Measurements from ENCODE around the gene FOSL2. TPM values are rescaled to one million over a fixed set of nuclear protein-coding genes. Genes with fewer than 3 reads are reported as not detected.

Gene FOSL2
- 50.9 and 55.2 TPM in 2 replicates for total RNA-seq (2014; rRNA removed; shearing (Covaris generic))
- 15.6 and 17.1 TPM in 2 replicates for polyA plus RNA-seq (2014; cell fraction: nucleus; rRNA removed)

- DNase-seq (ENCODE audit: extremely low read depth, low read depth) = peak; percentile 100
These were observed at the start of gene FOSL2 for GRCh38 chr2:28392297-28393113. TSS of gene FOSL2 (plus strand) at chr2:28392858. CDS start at chr2:28393721, 863 bp downstream.

- no peak for DNase-seq (ENCODE audit: extremely low read depth, low read depth)
These were observed 49.3 kb upstream of the FOSL2 start for GRCh38 chr2:28343184-28343942.

GRCh38 chr2:28343971-28344715 lies 48.5 kb upstream of the FOSL2 start:
- DNase-seq (ENCODE audit: extremely low read depth, low read depth) = no peak

GRCh38 chr2:28344756-28345373 lies 47.8 kb upstream of the FOSL2 start:
- DNase-seq (ENCODE audit: extremely low read depth, low read depth) = no peak

- no peak for DNase-seq (ENCODE audit: extremely low read depth, low read depth)
These were observed 47.0 kb upstream of the FOSL2 start for GRCh38 chr2:28345619-28346018.

- DNase-seq (ENCODE audit: extremely low read depth, low read depth) = no peak
These were observed 46.1 kb upstream of the FOSL2 start for GRCh38 chr2:28346587-28346986.

GRCh38 chr2:28347193-28347592 lies 45.5 kb upstream of the FOSL2 start:
- DNase-seq (ENCODE audit: extremely low read depth, low read depth) = no peak

GRCh38 chr2:28347596-28347995 lies 45.1 kb upstream of the FOSL2 start:
- no peak for DNase-seq (ENCODE audit: extremely low read depth, low read depth)

GRCh38 chr2:28348149-28348567 lies 44.5 kb upstream of the FOSL2 start:
- no peak for DNase-seq (ENCODE audit: extremely low read depth, low read depth)

GRCh38 chr2:28348921-28349320 lies 43.7 kb upstream of the FOSL2 start:
- no peak for DNase-seq (ENCODE audit: extremely low read depth, low read depth)

GRCh38 chr2:28349546-28350165 lies 43.0 kb upstream of the FOSL2 start:
- no peak for DNase-seq (ENCODE audit: extremely low read depth, low read depth)

- no peak for DNase-seq (ENCODE audit: extremely low read depth, low read depth)
These were observed 42.5 kb upstream of the FOSL2 start for GRCh38 chr2:28350196-28350595.

- no peak for DNase-seq (ENCODE audit: extremely low read depth, low read depth)
These were observed 41.8 kb upstream of the FOSL2 start for GRCh38 chr2:28350791-28351285.

GRCh38 chr2:28351621-28352020 lies 41.0 kb upstream of the FOSL2 start:
- no peak for DNase-seq (ENCODE audit: extremely low read depth, low read depth)

GRCh38 chr2:28352104-28352503 lies 40.6 kb upstream of the FOSL2 start:
- no peak for DNase-seq (ENCODE audit: extremely low read depth, low read depth)

- no peak for DNase-seq (ENCODE audit: extremely low read depth, low read depth)
These were observed 40.0 kb upstream of the FOSL2 start for GRCh38 chr2:28352610-28353195.

GRCh38 chr2:28354920-28355520 lies 37.6 kb upstream of the FOSL2 start:
- no peak for DNase-seq (ENCODE audit: extremely low read depth, low read depth)

GRCh38 chr2:28355521-28356094 lies 37.0 kb upstream of the FOSL2 start:
- no peak for DNase-seq (ENCODE audit: extremely low read depth, low read depth)

Measured in NCI-H460 (cell line).